A172 (cell line): ENCODE data around the gene ASPSCR1. TPM values are rescaled to one million over a fixed set of nuclear protein-coding genes. Genes with fewer than 3 reads are reported as not detected.

Experiments used
- DNase-seq: peaks from one replicate; pipeline ENCODE4 v3.0.0-alpha.2; 2015; ENCODE audit warnings: low spot score
- total RNA-seq: library from RNA; depleted of rRNA; stranded (reverse); fragments of >200 nt; shearing (Covaris generic); gene quantifications from 2 replicates; pipeline ENCODE4 v1.2.3, GENCODE V29; 2014

ASPSCR1 gene
- total RNA-seq, 1 experiment from 2014 or later, result 25.8 TPM

DNA sequence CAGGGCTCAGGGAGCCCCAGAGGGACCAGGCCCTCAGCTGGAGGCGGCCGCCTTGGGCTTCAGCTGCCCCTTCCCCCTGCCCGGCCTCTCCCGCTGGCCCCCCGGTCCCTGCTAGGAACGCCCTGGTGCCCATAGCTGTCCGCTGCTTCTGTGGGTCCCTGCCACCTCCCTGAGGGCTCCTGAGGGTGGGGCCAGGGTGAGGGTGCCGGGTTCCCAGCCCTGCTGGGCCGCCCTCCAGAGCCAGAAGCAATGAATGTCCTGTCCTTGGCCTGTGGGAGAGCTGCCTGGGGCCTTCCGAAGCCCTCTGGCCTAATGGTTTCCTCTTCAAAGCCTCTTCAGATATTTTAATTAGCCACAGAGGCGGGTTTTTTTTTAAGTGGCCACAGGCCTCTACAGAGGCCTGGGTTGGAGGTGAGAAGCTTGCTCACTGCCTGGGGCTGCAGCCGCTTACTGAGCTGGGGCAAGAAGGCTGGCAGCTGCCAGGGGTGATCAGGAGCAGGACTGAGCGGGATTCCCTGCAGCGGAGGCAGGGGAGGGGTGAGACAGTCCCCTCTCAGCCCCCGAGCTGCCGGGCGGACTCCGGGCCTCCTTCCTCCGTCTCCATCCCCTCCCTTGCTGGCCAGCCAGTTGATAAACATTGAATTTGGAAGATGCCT lies 35.3 kb downstream of the ASPSCR1 start:
- no peak for DNase-seq

DNA sequence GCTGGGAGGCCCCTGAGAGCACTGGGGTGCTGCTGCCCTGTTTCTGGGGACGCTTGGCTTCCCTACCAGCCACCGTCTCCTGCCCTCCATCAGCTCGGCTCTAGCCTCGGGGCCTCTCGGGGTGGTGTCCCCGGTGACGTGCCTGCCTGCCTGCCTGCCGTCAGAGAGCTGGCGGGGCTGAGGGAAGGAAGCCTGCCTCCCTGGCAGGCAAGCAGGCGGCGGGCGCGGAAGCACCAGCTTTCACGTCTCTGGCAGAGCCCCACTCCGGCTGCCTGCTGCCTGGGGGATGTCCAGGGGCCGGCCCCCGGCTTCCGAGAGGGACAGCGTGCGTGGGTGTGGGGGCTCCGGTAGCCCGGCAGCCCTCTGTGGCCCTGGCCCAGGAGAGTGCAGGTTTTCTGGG lies 35.9 kb downstream of the ASPSCR1 start:
- DNase-seq, result no peak

DNA sequence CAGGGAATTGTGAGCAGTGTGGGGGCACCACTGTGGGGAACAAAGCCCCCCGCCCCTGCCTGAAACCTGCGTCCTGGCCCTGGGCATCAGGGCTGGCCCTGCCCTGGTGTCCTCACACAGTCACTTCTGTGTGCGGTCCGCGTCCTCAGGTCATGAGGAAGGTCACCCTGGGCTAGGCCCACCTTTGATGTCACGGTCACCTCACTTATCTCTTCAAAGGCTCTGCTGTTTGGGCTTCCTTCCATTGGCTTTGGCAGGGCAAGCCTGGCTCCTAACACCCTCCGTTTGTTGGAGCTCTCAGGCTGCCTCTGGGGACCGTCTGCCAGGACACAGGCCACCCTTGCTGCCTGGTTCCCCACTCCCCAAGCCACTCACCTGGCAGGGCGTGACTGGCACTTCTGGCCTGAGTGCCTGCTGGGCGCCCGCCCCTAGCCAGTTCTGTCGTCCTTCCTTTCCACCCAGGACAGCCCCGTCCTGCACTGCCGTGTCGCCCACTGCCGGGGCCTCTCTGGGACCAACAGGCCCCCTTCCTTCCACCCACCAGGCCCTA lies 36.4 kb downstream of the ASPSCR1 start:
- DNase-seq, result no peak

DNA sequence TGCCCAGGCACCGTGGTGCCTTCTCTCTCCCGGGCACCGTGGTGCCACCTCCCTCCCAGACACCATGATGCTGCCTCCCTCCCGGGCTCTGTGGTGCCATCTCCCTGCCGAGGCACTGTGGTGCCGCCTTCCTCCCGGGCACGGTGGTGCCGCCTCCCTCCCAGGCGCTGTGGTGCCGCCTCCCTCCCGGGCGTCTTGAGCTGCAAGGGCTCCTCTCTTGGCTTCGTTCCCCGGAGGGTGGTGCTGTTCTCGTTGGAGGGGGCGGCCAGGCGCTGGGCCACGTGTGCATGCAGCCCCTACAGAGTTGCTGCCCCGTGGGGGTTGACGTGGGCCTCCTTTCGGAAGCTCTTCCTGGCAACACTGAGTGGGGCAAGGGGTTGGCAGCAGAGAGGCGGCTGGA lies 37.0 kb downstream of the ASPSCR1 start:
- no peak for DNase-seq

DNA sequence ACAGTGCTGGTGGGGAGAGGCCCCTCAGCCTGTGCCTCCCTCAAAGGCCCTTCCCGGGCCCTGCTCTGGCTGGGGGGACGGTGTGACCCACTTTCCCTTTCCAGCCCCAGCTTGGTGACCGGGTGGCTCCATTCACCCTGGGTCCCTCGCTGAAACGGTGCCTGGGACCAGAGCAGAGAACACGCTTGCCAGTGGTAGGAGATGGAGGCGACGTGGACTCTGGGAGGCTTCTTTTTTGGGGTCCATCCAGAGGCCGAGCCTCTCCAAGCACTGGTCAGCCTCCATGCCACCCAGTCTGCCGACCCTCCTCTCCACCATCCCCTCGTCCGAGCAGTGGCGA lies 37.5 kb downstream of the ASPSCR1 start:
- no peak for DNase-seq

DNA sequence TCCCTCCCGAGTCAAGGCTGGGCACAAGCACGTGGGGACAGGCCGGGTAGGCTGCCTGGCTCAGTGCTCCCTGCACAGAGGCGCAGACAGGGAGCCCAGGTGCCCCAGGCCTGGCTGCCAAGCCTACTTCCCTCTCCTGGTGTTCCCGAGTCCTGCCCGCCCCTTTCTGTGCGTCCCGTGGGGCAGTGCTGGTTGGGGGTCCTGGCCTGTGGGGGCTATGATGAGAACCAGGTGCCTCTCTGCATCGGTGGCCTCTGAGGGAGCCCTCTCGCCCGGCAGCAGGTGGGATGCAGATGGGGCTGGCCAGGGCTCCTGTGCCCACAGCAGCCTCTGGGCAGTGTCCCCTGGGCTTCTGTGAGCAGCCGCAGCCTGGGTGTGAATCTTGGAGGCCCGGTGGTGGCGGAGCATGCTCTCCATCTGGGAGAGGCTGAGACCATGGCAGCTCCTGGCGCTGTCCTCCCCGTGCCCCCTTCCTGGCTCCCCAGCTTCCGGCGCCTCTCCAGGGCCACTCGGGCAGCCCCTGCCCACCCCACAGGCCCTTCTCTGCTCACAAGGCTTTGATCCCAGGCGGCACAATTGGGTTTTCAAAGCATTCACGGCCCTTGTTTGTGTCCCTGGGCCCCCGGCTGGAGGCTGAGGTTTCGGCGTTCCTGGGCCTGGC lies 38.0 kb downstream of the ASPSCR1 start:
- DNase-seq, result no peak

DNA sequence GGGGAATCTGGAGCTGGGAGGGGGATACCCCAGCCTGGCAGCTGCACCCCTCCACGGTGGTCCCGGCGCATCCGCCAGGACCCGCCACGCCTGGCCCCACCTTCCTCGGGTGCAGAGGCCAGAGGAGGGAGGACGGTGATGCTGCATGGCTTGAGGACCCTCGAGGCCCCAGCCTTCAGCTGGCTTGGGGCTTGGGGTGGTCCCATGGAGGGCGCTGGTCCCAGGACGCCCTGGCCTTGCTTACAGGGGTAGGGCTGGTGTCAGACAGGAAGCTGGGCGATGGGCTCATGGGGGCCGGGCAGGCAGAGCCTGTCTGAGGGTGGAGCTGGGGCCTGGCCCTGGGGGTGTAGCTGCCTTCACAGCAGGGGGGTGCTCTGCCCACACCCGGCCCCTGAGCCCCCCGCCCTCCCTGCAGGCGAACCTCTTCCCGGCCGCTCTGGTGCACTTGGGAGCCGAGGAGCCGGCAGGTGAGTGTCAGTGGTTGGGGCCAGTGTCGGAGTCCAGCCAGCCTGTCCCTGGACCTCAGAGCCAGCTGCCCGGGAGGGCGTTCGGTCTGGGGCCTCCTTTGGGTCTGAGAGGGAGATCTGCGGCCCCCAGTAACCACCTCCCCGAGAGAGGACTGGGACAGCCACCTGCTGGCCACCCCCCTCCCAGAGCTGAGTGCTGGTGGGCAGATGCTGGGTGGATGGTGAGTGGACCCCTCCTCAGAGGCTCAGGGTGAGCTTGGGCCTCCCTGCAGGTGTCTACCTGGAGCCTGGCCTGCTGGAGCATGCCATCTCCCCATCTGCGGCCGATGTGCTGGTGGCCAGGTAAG lies 38.8 kb downstream of the ASPSCR1 start:
- DNase-seq, result no peak

DNA sequence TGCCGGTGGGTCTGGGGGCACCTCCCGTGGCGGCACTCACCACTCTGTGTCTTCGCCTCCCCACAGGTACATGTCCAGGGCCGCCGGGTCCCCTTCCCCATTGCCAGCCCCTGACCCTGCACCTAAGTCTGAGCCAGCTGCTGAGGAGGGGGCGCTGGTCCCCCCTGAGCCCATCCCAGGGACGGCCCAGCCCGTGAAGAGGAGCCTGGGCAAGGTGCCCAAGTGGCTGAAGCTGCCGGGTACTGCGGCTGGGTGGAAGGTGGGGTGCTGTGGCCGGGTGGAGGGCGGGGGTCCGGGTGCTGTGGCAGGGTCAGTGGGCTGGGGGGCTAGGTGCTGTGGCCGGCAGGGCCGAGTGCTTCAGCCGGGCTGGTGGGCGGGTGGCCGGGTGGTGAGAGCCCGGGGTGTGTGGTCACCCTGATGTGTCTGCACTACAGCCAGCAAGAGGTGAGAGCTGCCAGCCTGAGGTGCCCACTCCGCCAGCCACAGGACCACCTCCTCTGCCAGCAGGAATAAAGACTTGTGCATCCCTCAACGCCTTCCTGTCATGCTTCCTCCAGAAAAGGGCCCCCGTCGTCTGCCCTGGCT lies 39.5 kb downstream of the ASPSCR1 start:
- no peak for DNase-seq

DNA sequence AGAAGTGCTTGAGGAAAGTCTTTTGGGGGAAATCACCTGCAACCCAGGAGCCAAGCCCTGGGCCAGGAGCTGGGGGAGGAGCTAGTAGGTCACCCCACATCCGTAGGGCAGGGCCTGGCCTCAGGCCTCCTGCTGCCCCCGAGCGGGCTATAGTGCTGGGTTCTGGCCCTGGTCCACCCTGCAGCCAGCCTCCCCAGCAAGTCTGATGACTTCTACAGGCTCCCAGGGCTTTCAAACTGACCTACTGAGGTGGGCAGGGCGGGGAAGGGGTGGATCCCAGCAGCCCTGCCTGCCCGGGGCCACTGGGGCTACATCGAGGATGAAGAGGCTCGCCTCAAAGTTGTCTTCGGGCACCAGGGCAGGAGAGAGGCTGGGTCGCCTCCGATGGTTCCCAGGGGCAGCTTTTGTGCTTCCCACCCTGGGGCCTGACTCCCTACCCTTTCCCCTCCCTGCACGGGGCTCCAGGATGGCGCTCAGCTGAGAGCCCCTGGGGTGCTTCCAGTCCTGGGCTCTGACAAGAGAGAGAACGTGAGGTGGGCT lies 40.3 kb downstream of the ASPSCR1 start:
- DNase-seq, result no peak

DNA sequence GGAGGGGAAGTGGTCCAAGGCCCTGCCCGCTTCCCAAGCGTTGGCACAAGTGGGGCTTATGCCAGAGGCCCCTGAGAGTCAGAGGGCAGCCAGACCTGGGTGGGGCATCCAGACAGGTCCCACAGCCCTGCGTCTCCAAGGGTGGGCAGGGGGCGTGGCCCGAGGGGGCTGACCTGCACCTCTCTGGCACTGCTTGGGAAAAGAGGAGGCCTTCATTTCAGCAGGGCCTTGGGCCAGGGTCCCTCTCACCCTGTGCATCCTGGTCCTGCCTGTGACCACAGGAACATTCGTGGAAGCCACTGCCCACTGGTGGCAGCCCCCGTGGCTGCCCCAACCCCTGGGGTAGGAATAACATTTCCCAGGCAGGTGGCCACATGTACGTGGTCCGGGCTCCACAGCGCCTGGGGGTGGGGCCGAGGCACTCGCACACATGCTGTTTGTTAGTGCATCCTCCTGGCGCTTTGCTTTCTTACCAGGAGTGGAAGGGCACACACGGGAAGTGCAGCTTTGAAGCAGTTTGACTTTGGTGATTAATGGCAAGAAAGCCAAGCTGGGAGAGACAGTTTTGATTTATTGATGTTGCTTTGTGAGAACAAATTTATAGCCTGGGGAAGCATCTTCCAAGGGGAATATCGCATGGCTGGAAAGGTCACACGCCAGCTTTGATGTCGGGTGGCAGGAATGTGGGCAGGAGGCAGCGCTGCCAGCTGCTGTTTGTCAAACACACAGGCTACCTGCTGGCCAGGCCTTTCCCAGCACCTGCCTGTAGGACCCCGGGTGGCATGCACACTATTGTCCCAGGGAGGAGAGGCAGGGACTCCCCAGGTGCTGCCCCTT lies 40.9 kb downstream of the ASPSCR1 start:
- no peak for DNase-seq

DNA sequence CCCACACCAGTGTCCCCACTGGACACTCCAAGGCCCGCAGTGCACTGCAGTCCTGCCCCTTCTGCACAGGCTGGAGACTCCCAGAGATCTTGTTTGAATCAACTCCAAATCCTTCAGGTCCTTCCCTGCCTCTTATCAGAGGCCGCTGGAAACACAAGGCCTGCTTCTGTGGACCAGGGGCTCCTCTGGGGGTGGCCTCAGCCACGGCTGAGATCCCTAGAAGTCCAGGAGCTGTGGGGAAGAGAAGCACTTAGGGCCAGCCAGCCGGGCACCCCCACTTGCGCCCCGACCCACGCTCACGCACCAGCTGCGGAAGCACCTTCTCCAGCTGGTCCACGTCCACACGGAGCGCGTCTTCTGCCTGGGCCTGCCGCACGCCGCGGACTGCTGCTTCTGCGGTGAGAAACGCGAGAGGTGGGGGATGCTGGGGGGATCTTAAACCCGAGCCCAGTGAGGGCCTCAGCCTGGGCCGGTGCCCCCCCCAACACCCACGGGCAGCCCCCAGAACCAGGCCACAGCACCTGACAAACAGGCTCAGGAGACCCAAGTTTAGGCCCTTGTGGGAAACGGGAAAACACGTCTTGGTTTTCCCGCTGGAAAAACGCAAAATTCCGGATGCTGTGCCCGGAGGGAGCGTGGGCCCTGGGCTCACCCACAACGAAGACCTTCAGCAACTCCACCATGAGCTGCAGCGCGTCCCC lies 41.7 kb downstream of the ASPSCR1 start:
- DNase-seq, result no peak

DNA sequence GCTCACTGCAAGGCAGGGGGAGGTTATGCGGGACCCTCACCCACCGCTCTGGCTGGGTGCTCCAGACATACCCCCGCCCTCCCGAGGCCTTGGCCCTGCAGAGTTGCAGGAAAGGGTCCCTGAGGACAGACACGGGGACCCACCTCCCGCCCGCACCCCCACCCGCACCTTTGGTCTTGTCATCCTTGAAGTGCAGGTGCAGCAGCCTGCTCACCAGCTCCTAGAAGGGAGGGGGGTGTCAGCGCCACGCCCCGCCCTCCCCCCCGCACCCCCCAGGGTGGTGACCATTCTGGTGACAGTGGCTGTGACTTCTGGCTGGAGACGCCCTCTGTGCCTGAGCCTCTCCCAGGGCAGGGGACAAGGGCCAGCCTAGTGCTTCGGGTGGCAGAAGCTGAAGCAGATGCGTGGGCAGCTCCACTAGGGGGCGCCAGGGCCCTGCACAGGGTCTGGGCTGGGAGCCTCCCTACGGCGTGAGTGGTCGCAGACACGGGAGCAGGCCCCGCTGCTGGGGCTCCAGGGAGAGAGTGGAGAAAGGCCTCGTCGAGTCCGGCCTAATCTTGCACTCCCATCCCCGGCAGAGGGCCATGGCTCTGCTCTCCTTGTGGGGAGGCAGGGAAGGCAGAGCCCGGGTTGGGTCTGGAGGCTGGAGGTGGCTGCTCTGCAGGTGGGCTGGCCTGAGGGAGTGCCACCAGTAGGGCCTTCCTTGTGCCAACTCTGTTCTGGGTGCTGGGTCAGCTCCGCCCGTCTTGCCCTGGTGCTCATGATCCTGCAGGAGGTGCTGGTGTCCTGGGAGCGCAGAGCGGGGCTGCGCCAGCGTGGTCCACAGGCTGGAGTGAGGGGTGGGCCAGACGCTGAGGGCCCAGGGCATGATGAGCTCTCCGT lies 42.5 kb downstream of the ASPSCR1 start:
- DNase-seq, result no peak

DNA sequence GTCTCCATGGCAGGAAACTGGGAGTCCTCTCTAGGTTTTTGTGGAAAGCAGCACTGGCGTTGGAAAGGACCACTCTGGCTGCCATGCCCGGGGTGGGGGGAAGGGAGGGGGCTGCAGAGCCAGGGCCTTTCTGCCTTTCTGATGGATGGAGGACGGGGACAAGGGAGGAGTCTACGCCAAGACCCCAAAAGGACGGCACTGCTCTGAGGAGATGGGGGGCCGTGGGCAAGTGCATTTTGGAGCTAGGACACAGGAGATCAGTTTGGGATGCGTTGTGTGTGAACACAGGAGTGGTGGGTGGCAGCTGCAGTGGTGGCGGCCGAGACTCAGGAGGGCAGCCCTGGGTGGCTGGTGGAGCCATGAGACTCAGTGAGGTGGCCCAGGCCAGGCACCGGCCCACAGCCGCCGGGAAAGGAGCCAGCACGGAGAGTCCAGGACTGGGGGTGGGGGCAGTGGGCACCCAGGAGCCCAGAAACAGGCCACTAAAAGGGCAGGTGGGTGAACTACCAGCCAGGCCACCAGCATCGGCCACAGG lies 43.2 kb downstream of the ASPSCR1 start:
- DNase-seq, result no peak

DNA sequence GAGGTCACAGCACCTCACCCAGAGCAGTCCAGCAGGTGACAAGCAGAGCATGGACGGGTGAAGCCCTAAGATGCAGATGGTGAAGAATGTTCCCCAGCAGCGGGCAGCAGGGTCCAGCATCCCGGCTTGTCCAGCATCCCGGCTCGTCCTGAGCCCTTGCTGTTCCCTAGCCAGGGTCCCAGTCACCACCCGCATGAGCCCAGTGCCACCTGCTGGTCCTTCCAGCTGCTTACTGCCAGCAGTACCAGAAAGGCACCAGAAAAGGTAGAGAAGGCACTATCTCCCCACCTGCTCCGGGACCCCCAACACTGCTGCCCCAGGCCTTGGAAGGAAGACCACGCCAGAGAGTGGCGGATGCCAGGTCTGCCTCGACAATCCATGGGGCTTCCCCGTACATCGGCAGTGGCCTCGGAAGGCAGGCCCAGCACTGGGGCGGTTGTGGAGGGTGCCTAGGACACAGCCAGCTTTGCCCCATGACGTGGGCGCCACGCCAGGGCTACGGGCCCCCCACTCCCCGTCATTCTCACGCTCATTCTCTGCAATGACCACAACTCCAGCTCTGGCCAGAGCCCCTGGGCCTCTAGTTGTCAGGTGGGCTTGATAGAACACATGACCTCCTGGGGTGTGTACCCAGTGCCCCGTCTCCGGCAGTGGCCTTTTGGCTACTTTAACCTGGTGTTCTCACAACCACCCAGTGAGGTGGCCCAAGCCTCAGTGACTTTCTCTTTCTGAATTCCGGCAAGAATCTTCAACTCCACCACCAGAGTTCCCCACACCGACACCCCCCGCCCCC lies 43.9 kb downstream of the ASPSCR1 start:
- peak; percentile 77 for DNase-seq

DNA sequence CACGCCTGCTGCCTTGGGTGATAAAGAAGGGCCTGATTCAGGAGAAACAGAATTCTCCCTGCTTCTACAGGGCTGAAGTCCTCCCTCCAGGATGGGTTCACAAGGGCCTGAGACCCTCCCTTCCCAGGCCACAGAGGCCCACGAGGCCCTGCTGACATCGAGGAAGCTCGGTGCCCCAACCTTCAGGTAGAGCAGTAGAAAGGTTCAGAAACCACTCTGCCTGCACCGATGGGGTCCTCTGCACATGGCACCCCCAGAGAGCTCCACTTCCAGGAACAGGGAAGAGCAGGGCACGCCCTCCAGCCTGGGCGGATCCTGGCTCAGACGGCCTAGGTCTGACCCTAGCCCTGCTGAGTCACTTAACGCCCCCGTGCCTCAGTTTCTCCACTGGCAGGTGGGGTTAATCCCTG lies 44.5 kb downstream of the ASPSCR1 start:
- DNase-seq, result no peak

DNA sequence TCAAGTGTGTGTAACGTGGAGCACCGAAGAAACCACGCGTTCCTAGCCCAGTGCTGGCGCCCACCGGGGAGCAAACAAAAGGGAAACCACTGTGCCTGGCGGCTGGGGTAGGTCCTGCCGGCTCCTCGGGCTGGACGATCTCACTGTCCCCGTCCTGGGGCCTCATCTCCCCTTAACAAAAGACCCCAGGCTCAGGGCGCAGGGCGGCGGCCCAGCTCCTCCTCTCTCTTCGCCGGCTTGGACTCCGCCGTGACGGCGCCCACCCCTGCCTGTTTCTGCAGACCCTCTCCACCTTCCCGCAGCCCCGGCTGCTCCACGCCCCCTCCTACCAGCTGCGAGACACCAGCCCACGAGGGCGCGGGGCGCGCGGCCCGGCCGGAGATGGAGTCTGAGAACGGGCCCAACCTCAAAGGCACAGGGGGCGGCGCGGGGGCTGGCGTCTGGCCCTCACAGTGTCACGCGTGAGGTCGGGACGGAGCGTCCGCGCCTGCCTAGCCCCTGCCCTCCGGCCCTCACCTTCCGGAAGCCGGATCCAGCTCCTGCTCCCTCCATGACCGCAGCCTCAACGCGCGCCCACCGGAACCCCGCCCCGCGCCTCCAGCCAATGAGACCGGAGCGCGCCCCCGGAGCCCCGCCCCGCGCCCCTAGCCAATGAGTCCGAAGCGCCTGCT lies 45.0 kb downstream of the ASPSCR1 start, which contains the start of gene CENPX:
Gene CENPX, minus strand, starts transcription at position 569 of the 671 bp plus-strand sequence. Its CDS starts 17 bp downstream, at position 552.
- no peak for DNase-seq

DNA sequence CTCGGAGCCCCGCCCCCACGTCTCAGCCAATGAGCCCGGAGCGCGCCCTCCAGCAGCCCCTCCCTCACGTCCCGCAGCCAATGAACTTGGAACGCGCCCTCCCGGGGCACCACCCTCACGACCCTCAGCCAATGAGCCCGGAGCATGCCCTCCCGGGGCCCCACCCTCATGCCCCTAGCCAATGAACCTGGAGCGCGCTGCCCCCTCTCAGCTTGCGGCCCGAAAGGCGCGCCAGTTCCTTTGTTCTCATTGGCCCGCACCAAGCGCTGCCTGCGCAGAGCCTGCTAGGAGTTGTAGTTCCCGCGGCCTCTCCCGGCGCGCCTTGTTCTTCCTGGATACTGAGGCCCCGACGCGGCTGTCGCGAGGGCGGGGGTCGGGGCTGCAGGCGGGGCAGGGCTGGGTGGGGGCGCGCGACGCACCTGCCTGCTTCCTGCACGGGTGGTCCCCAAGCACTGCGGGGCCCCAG lies 45.6 kb downstream of the ASPSCR1 start, which contains the start of gene LRRC45:
Gene LRRC45, plus strand, starts transcription at position 325 of the 466 bp plus-strand sequence. CDS start 339 bp downstream, outside the sequence.
- DNase-seq, result peak; percentile 100
